ENCODE data around the gene SCN5A.

DNA sequence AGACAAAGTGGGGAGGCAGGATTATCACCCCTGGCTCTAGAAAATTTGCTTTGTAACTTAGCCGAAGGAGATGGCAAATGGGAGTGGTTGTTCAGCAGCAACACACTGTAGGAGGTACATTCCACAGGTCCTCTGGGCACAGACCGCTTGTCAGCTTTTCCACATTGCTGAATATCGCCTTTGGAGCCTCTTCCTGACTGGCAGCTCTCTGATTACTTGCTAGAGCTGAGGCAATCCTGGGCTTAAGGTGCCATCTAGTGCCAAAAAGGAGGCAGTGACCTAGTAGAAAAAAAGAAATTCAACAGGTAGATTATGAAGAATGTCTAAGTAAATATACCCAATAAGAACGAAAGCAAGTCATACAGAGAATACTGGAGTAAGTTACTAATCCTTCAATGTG lies 13.1 kb upstream of the SCN5A start:
- TF ChIP-seq, protein P1, sequence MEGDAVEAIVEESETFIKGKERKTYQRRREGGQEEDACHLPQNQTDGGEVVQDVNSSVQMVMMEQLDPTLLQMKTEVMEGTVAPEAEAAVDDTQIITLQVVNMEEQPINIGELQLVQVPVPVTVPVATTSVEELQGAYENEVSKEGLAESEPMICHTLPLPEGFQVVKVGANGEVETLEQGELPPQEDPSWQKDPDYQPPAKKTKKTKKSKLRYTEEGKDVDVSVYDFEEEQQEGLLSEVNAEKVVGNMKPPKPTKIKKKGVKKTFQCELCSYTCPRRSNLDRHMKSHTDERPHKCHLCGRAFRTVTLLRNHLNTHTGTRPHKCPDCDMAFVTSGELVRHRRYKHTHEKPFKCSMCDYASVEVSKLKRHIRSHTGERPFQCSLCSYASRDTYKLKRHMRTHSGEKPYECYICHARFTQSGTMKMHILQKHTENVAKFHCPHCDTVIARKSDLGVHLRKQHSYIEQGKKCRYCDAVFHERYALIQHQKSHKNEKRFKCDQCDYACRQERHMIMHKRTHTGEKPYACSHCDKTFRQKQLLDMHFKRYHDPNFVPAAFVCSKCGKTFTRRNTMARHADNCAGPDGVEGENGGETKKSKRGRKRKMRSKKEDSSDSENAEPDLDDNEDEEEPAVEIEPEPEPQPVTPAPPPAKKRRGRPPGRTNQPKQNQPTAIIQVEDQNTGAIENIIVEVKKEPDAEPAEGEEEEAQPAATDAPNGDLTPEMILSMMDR (IDR thresholded peaks at IDR 0.05; ENCODE audit: low read depth, low read length), result peak; percentile 52
- no peak for TF ChIP-seq POLR2A (IDR thresholded peaks at IDR 0.05; ENCODE audit: extremely low read depth, insufficient read length)
- TF ChIP-seq, protein P2, sequence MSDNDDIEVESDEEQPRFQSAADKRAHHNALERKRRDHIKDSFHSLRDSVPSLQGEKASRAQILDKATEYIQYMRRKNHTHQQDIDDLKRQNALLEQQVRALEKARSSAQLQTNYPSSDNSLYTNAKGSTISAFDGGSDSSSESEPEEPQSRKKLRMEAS (IDR thresholded peaks at IDR 0.05; ENCODE audit: low read depth, low read length), result no peak
